Neural cell (in vitro differentiated cells): Measurements from ENCODE around the gene SCO1. TPM values are rescaled to one million over a fixed set of nuclear protein-coding genes. Genes with fewer than 3 reads are reported as not detected.

ENCODE experiments used
- H2AFZ ChIP-seq: fragments of 200-600, 300-800 bp; sonication (generic), shearing (Covaris generic); 2 replicates; pipeline ENCODE4 v1.6.0; 2014; ENCODE audit warnings: low read depth, mild to moderate bottlenecking, antibody characterized with exemption, low read length, moderate library complexity
- H3F3A ChIP-seq: fragments of 200-600 bp; shearing (Covaris generic); 2 replicates; pipeline ENCODE4 v1.6.1; 2016; ENCODE audit warnings: mild to moderate bottlenecking, moderate library complexity, mixed read lengths, antibody characterized with exemption, low read length; ENCODE audit not compliant: insufficient read depth, poor library complexity, severe bottlenecking
- H3K27ac ChIP-seq: fragments of 200-600, 300-800 bp; sonication (generic), shearing (Covaris generic); 2 replicates; pipeline ENCODE4 v1.5.1; 2014; ENCODE audit warnings: mild to moderate bottlenecking, low read length, moderate library complexity
- H3K27me3 ChIP-seq: fragments of 300-800, 200-600 bp; sonication (generic), shearing (Covaris generic); 2 replicates; pipeline ENCODE4 v1.6.0; 2014; ENCODE audit warnings: mild to moderate bottlenecking, low read depth, low read length, moderate library complexity; ENCODE audit not compliant: insufficient read depth
- H3K36me3 ChIP-seq: fragments of 300-800, 200-600 bp; sonication (generic), shearing (Covaris generic); 2 replicates; pipeline ENCODE4 v1.5.1; 2014; ENCODE audit warnings: mild to moderate bottlenecking, antibody characterized with exemption, low read length, moderate library complexity; ENCODE audit not compliant: insufficient read depth
- H3K4me2 ChIP-seq: fragments of 300-800, 200-600 bp; sonication (generic), shearing (Covaris generic); 2 replicates; pipeline ENCODE4 v1.6.0; 2014; ENCODE audit warnings: mild to moderate bottlenecking, low read length
- H3K4me3 ChIP-seq: fragments of 300-800, 200-600 bp; sonication (generic), shearing (Covaris generic); 2 replicates; pipeline ENCODE4 v1.5.1; 2014; ENCODE audit warnings: mild to moderate bottlenecking, low read length, moderate library complexity
- H3K79me2 ChIP-seq: fragments of 200-600 bp; shearing (Covaris generic); replicated peaks from 2 replicates; pipeline ENCODE4 v1.6.0; 2014; ENCODE audit warnings: mild to moderate bottlenecking, low read length, moderate library complexity; ENCODE audit not compliant: insufficient read depth
- H3K9ac ChIP-seq: fragments of 300-800, 200-600 bp; sonication (generic), shearing (Covaris generic); 2 replicates; pipeline ENCODE4 v1.6.1; 2016; ENCODE audit warnings: mild to moderate bottlenecking, low read length, mixed read lengths
- H3K9me2 ChIP-seq: fragments of 200-600 bp; shearing (Covaris generic); 2 replicates; pipeline ENCODE4 v1.6.1; 2016; ENCODE audit warnings: mild to moderate bottlenecking, low read length, mixed read lengths; ENCODE audit not compliant: insufficient read depth
- H3K9me3 ChIP-seq: fragments of 200-600, 300-800 bp; sonication (generic), shearing (Covaris generic); 2 replicates; pipeline ENCODE4 v1.6.1; 2016; ENCODE audit warnings: mild to moderate bottlenecking, mixed run types, low read length, moderate library complexity, mixed read lengths
- H4K20me1 ChIP-seq: fragments of 200-600 bp; shearing (Covaris generic); 2 replicates; pipeline ENCODE4 v1.6.1; 2016; ENCODE audit warnings: mild to moderate bottlenecking, mixed run types; ENCODE audit not compliant: insufficient read depth
- CTCF ChIP-seq: fragments of 450-650 bp; IDR thresholded peaks from 2 replicates; pipeline ENCODE4 v1.5.1; 2014; ENCODE audit warnings: antibody characterized with exemption, mild to moderate bottlenecking, moderate library complexity; ENCODE audit not compliant: poor library complexity, severe bottlenecking
- EP300 ChIP-seq: fragments of 450-650 bp; conservative IDR thresholded peaks from 2 replicates; pipeline ENCODE4 v1.6.1; 2014; ENCODE audit warnings: antibody characterized with exemption, mild to moderate bottlenecking, moderate library complexity; ENCODE audit not compliant: poor library complexity, severe bottlenecking
- EZH2 ChIP-seq: fragments of 200-600, 300-800 bp; shearing (Covaris generic), sonication (generic); IDR thresholded peaks from 2 replicates; pipeline ENCODE4 v1.6.1; 2014; ENCODE audit warnings: antibody characterized with exemption, low read length, borderline replicate concordance, mild to moderate bottlenecking; ENCODE audit not compliant: insufficient read depth, poor library complexity, severe bottlenecking
- MXI1 ChIP-seq: fragments of 450-650 bp; conservative IDR thresholded peaks from 2 replicates; pipeline ENCODE4 v1.6.1; 2014; ENCODE audit warnings: antibody characterized with exemption, mild to moderate bottlenecking; ENCODE audit not compliant: poor library complexity, severe bottlenecking
- POLR2AphosphoS5 ChIP-seq: IDR thresholded peaks from 2 replicates; pipeline ENCODE4 v1.6.1; 2012
- RAD21 ChIP-seq: fragments of 450-650 bp; conservative IDR thresholded peaks from 2 replicates; pipeline ENCODE4 v1.6.1; 2014; ENCODE audit warnings: antibody characterized with exemption, mild to moderate bottlenecking, moderate library complexity
- REST ChIP-seq: IDR thresholded peaks from 2 replicates; pipeline ENCODE4 v1.6.1; 2012; ENCODE audit warnings: borderline replicate concordance
- SMC3 ChIP-seq: fragments of 450-650 bp; conservative IDR thresholded peaks from 2 replicates; pipeline ENCODE4 v1.6.1; 2014; ENCODE audit warnings: antibody characterized with exemption, mild to moderate bottlenecking, moderate library complexity; ENCODE audit not compliant: poor library complexity
- TAF1 ChIP-seq: IDR thresholded peaks from 2 replicates; pipeline ENCODE4 v1.6.1; 2012; ENCODE audit warnings: low read depth
- polyA plus RNA-seq: library from polyadenylated mRNA; depleted of rRNA; stranded (reverse); fragments of >200 nt; gene quantifications from 2 replicates; pipeline ENCODE4 v1.2.3, GENCODE V29; 2014

The SCO1 gene
- polyA plus RNA-seq, 1 donor from 2014 or later, result 28.8 TPM

- Histone ChIP-seq H3K9me2 (no peaks in the 10 kb centered on the region), H3K9me3 (no peaks in the 10 kb centered on the region), H2AFZ (no peak overlapping the region), H3F3A (no peaks in the 10 kb centered on the region), H3K27ac (no peak overlapping the region), H4K20me1 (no peaks in the 10 kb centered on the region), H3K27me3 (peaks cover 10% of the 10 kb centered on the region), H3K36me3 (no peaks in the 10 kb centered on the region), H3K4me3 (no peak overlapping the region), H3K9ac (no peak overlapping the region), H3K4me2 (no peak overlapping the region), H3K79me2 (no peaks in the 10 kb centered on the region)
- TF ChIP-seq MXI1 (no peak), RAD21 (no peak), CTCF (no peak), TAF1 (no peak), POLR2AphosphoS5 (no peak), REST (no peak), EP300 (no peak), EZH2 (no peak), SMC3 (no peak)
These were observed 28.9 kb upstream of the SCO1 start for GRCh38 chr17:10726196-10726595.

GRCh38 chr17:10725262-10725661 is 27.9 kb upstream of the SCO1 start:
- no peaks in the 10 kb centered on the region for H3K9me3 ChIP-seq
- no peak overlapping the region for H3K9ac ChIP-seq
- TF ChIP-seq EZH2 (no peak), CTCF (no peak), TAF1 (no peak)
- no peaks in the 10 kb centered on the region for H3F3A ChIP-seq
- peaks cover 10% of the 10 kb centered on the region for H3K27me3 ChIP-seq
- no peak overlapping the region for H2AFZ ChIP-seq
- H3K4me3 ChIP-seq, result no peak overlapping the region
- no peaks in the 10 kb centered on the region for H3K79me2 ChIP-seq
- no peak overlapping the region for H3K4me2 ChIP-seq
- no peaks in the 10 kb centered on the region for H3K36me3 ChIP-seq
- no peak overlapping the region for H3K27ac ChIP-seq
- no peaks in the 10 kb centered on the region for H4K20me1 ChIP-seq
- H3K9me2 ChIP-seq, result no peaks in the 10 kb centered on the region
